Coronary artery (tissue), 2 donors: ENCODE data around the gene RRP12.
A peak's percentile ranks its signal among the peaks of the same experiment; 100 is the strongest.
"Not testable (repeated sequence)": the region's sequence is repeated elsewhere in the genome, so short reads cannot be mapped to it uniquely, and the experiment has no call there.

ENCODE experiments used
- DNase-seq: peaks from one replicate; pipeline ENCODE4 v3.0.0-alpha.2; 2017; ENCODE audit warnings: low spot score
- H3K27ac ChIP-seq, 2 donors: fragments of 200-600 bp; sonication (generic); one replicate each; pipeline ENCODE4 v1.5.1; 2016 to 2019
- H3K4me3 ChIP-seq: fragments of 200-600 bp; sonication (generic); 2 replicates; pipeline ENCODE4 v1.5.1; 2016; ENCODE audit warnings: mild to moderate bottlenecking, moderate library complexity
- CTCF ChIP-seq: fragments of 200-600 bp; sonication (generic); IDR thresholded peaks from one replicate; pipeline ENCODE4 v1.5.1; 2019; ENCODE audit warnings: antibody characterized with exemption

The RRP12 gene

GRCh38 chr10:97407211-97407951 is 6.2 kb upstream of the RRP12 start:
- H3K4me3 ChIP-seq, result peak overlapping the region; percentile 54
- no peak for DNase-seq
- TF ChIP-seq CTCF, result peak; percentile 67
- H3K27ac ChIP-seq, result peak overlapping the region in 1 of 2 donors; percentile 24

- H3K4me3 ChIP-seq, DNase-seq: not testable (repeated sequence)
- H3K27ac ChIP-seq, result peak overlapping the region in 1 of 2 donors; percentile 7
These were observed 5.3 kb upstream of the RRP12 start for GRCh38 chr10:97406483-97406882.

GRCh38 chr10:97406064-97406463 is 4.9 kb upstream of the RRP12 start:
- TF ChIP-seq CTCF, result no peak
- no peak for DNase-seq
- Histone ChIP-seq H3K4me3 (no peak overlapping the region), H3K27ac (no peak overlapping the region)

- no peak for TF ChIP-seq CTCF
- H3K27ac ChIP-seq, result no peak overlapping the region
- DNase-seq, result no peak
- no peak overlapping the region for H3K4me3 ChIP-seq
These were observed 2.9 kb upstream of the RRP12 start for GRCh38 chr10:97404044-97404443.

GRCh38 chr10:97401455-97401919 is 347 bp upstream of the RRP12 start:
- no peak for DNase-seq
- Histone ChIP-seq H3K27ac (peak overlapping the region; percentile 38 to 80), H3K4me3 (peak overlapping the region; percentile 85)
- no peak for TF ChIP-seq CTCF

GRCh38 chr10:97399843-97400545 is 1.1 kb downstream of the RRP12 start:
- DNase-seq, result no peak
- TF ChIP-seq CTCF, result no peak
- Histone ChIP-seq H3K4me3 (peak overlapping the region; percentile 85), H3K27ac (peak overlapping the region in 1 of 2 donors; percentile 38)

GRCh38 chr10:97396056-97396455 is 5.1 kb downstream of the RRP12 start:
- Histone ChIP-seq H3K27ac (no peak overlapping the region), H3K4me3 (no peak overlapping the region)
- DNase-seq, result no peak
- no peak for TF ChIP-seq CTCF
